NB4 (cell line): Measurements from ENCODE around the gene RACGAP1.

Experiments used
- CTCF ChIP-seq: IDR thresholded peaks from one replicate; pipeline ENCODE4 v1.5.1; 2012; ENCODE audit warnings: low read depth, low read length
- MAX ChIP-seq: IDR thresholded peaks from 2 replicates; pipeline ENCODE4 v1.6.1; 2011; ENCODE audit warnings: low read depth, low read length
- POLR2A ChIP-seq: IDR thresholded peaks from 2 replicates; pipeline ENCODE4 v1.6.1; 2011; ENCODE audit warnings: mild to moderate bottlenecking; ENCODE audit not compliant: insufficient read length; ENCODE audit errors: extremely low read depth

GRCh38 chr12:50025187-50026059, at the start of gene RACGAP1:
- TF ChIP-seq CTCF (no peak), POLR2A (peak; percentile 67), MAX (peak; percentile 83)
